22Rv1 (cell line): ENCODE measurements around the gene CST8.

ENCODE experiments used
- ZFX ChIP-seq: fragments of 450-650 bp; IDR thresholded peaks from 2 replicates; pipeline ENCODE4 v1.6.1; 2017; ENCODE audit warnings: antibody characterized with exemption, borderline replicate concordance
- TF ChIP-seq, protein P1 (sequence below): fragments of 450-650 bp; IDR thresholded peaks from 2 replicates; pipeline ENCODE4 v1.5.1; 2017; ENCODE audit warnings: mild to moderate bottlenecking

DNA sequence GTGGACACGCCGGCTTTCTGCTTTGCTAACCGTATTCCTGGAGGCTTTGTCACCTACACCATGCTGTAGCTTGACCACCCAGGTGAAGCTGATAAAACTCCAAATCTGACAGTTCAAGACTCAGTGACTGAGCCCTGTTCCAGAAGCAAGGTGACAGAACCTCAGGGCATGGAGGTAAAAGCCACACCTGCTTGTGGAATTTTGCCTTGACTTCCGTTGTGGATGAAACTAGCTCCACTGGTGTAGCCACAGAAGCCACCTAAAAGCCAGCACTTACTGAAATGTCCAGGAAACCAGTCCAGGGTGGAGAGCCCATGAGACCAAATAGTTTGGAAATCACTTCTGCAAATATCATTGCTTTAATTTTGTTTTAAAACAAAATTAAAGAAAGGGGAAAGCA lies 11.0 kb downstream of the CST8 start:
- TF ChIP-seq, protein P1, sequence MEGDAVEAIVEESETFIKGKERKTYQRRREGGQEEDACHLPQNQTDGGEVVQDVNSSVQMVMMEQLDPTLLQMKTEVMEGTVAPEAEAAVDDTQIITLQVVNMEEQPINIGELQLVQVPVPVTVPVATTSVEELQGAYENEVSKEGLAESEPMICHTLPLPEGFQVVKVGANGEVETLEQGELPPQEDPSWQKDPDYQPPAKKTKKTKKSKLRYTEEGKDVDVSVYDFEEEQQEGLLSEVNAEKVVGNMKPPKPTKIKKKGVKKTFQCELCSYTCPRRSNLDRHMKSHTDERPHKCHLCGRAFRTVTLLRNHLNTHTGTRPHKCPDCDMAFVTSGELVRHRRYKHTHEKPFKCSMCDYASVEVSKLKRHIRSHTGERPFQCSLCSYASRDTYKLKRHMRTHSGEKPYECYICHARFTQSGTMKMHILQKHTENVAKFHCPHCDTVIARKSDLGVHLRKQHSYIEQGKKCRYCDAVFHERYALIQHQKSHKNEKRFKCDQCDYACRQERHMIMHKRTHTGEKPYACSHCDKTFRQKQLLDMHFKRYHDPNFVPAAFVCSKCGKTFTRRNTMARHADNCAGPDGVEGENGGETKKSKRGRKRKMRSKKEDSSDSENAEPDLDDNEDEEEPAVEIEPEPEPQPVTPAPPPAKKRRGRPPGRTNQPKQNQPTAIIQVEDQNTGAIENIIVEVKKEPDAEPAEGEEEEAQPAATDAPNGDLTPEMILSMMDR, result no peak
- no peak for TF ChIP-seq ZFX
